Measurements from ENCODE around the gene KRT86. TPM values are rescaled to one million over a fixed set of nuclear protein-coding genes. Genes with fewer than 3 reads are reported as not detected.

The KRT86 gene
- total RNA-seq, 1 experiment from 2014 or later: 2.7 TPM

- H4K20me1 ChIP-seq (ENCODE audit: insufficient read depth): peaks cover 31% of the 10 kb centered on the region
- peaks cover 23% of the 10 kb centered on the region for H3K36me3 ChIP-seq (ENCODE audit: low read depth)
- intact Hi-C loops (cut with micrococcal nuclease; ENCODE audit: unreplicated experiment): loop anchor here (1.0 to 5.0 kb wide), 6 partner anchors 39 to 716 kb away; partner anchors contain the start of genes KRT18 and KRT80
- peak overlapping the region; percentile 96 for H3K4me3 ChIP-seq
- peaks cover 52% of the 10 kb centered on the region for H3K79me2 ChIP-seq (ENCODE audit: low read depth)
- peak; percentile 86 to 93 for DNase-seq
- no TSS peak for BruUV-seq (replicated peaks)
- H3K27me3 ChIP-seq (ENCODE audit: insufficient read depth, low read depth): no peaks in the 10 kb centered on the region
- peak overlapping the region; percentile 99 for H3K4me2 ChIP-seq
- H3K9me3 ChIP-seq (ENCODE audit: insufficient read depth, low read depth): no peaks in the 10 kb centered on the region
- no peak overlapping the region for H2AFZ ChIP-seq
- peaks cover 65% of the 10 kb centered on the region for H3K4me1 ChIP-seq (replicated peaks; ENCODE audit: insufficient read depth)
- H3K9me2 ChIP-seq (ENCODE audit: insufficient read depth): no peaks in the 10 kb centered on the region
- no peak for TF ChIP-seq CTCF (conservative IDR thresholded peaks at IDR 0.05)
- TF ChIP-seq EZH2 (IDR thresholded peaks at IDR 0.05; ENCODE audit: low read depth): no peak
- H3F3A ChIP-seq (ENCODE audit: insufficient read depth, low read depth): peaks cover 72% of the 10 kb centered on the region
- CTCF ChIA-PET: interaction anchor here (0.5 to 0.6 kb wide), 4 partner anchors 16 to 588 kb away, joined by 3 to 8 read pairs (median 6); no protein-coding TSS in a partner anchor
- POLR2A ChIA-PET (ENCODE audit: unreplicated experiment): interaction anchor here (0.5 to 3.2 kb wide), 14 partner anchors 16 to 714 kb away, joined by 3 to 34 read pairs (median 6); no protein-coding TSS in a partner anchor
- H3K27ac ChIP-seq: peak overlapping the region; percentile 97
These were observed 42.9 kb upstream of the KRT86 start for GRCh38 chr12:52231305-52232202.

GRCh38 chr12:52232203-52232673 is 42.2 kb upstream of the KRT86 start:
- intact Hi-C loops (cut with micrococcal nuclease; ENCODE audit: unreplicated experiment): loop anchor here (2.0 to 5.0 kb wide), 3 partner anchors 75 to 715 kb away; partner anchors contain the start of gene KRT18
- TF ChIP-seq EZH2 (IDR thresholded peaks at IDR 0.05; ENCODE audit: low read depth) (no peak), CTCF (conservative IDR thresholded peaks at IDR 0.05) (no peak)
- Histone ChIP-seq H3F3A (ENCODE audit: insufficient read depth, low read depth) (peaks cover 78% of the 10 kb centered on the region), H3K9me3 (ENCODE audit: insufficient read depth, low read depth) (no peaks in the 10 kb centered on the region), H4K20me1 (ENCODE audit: insufficient read depth) (peaks cover 38% of the 10 kb centered on the region), H3K36me3 (ENCODE audit: low read depth) (peaks cover 30% of the 10 kb centered on the region), H3K9me2 (ENCODE audit: insufficient read depth) (no peaks in the 10 kb centered on the region), H3K27ac (peak overlapping the region; percentile 97), H3K4me3 (peak overlapping the region; percentile 96), H3K4me1 (replicated peaks; ENCODE audit: insufficient read depth) (peaks cover 65% of the 10 kb centered on the region), H2AFZ (no peak overlapping the region), H3K79me2 (ENCODE audit: low read depth) (peaks cover 58% of the 10 kb centered on the region), H3K27me3 (ENCODE audit: insufficient read depth, low read depth) (no peaks in the 10 kb centered on the region), H3K4me2 (peak overlapping the region; percentile 99)
- TSS peak; percentile 70 for BruUV-seq (replicated peaks)
- ChIA-PET CTCF (interaction anchor here (0.6 to 1.2 kb wide), 3 partner anchors 38 to 77 kb away, joined by 3 to 4 read pairs (median 3); no protein-coding TSS in a partner anchor), POLR2A (ENCODE audit: unreplicated experiment) (interaction anchor here (0.6 to 3.2 kb wide), 14 partner anchors 17 to 816 kb away, joined by 3 to 34 read pairs (median 5); no protein-coding TSS in a partner anchor)
- no peak for DNase-seq

All from PC-9 (cell line).